Heart left ventricle (tissue), 16 donors: Measurements from ENCODE around the gene PTPN11. TPM values are rescaled to one million over a fixed set of nuclear protein-coding genes. Genes with fewer than 3 reads are reported as not detected.
A peak's percentile ranks its signal among the peaks of the same experiment; 100 is the strongest.
"Not testable (repeated sequence)": the region's sequence is repeated elsewhere in the genome, so short reads cannot be mapped to it uniquely, and the experiment has no call there.

Experiments used
- ATAC-seq, 4 donors: fragments of 200-7000 bp; cut with Tn5 transposase; one replicate each; pipeline ENCODE4 v1.9.1; 2020 to 2022; ENCODE audit warnings: moderate library complexity in 4 of 4, mild to moderate bottlenecking in 3 of 4, moderate number of reproducible peaks in 1 of 4
- DNase-seq, 5 donors: peaks; one replicate each; pipeline ENCODE4 v3.0.0-alpha.2; 2020
- H3K27ac ChIP-seq, 12 donors: fragments of 200-600 bp; sonication (generic) in 4 of 12; one replicate each; pipeline versions ENCODE4 v1.5.0 to v1.8.0; 2016 to 2022; ENCODE audit warnings: mild to moderate bottlenecking in 2 of 12
- H3K27me3 ChIP-seq, 9 donors: fragments of 200-600 bp; sonication (generic) in 2 of 9; one replicate each; pipeline versions ENCODE4 v1.5.1 to v1.8.0; 2016 to 2022; ENCODE audit warnings: mild to moderate bottlenecking in 3 of 9
- H3K36me3 ChIP-seq, 9 donors: fragments of 200-600 bp; sonication (generic) in 2 of 9; one replicate each; pipeline versions ENCODE4 v1.5.0 to v1.8.0; 2018 to 2022; ENCODE audit warnings: mild to moderate bottlenecking in 2 of 9
- H3K4me1 ChIP-seq, 12 donors: fragments of 200-600 bp; sonication (generic) in 4 of 12; one replicate each; pipeline versions ENCODE4 v1.5.0 to v1.8.0; 2016 to 2022; ENCODE audit warnings: mild to moderate bottlenecking in 3 of 12
- H3K4me3 ChIP-seq, 12 donors: fragments of 200-600 bp; sonication (generic) in 4 of 12; one replicate each; pipeline versions ENCODE4 v1.5.0 to v1.8.0; 2017 to 2022; ENCODE audit warnings: mild to moderate bottlenecking in 9 of 12, moderate library complexity in 4 of 12
- H3K9me3 ChIP-seq, 12 donors: fragments of 200-600 bp; sonication (generic) in 4 of 12; one replicate each; pipeline versions ENCODE4 v1.5.0 to v1.8.0; 2016 to 2022; ENCODE audit warnings: mild to moderate bottlenecking in 1 of 12
- POLR2A ChIP-seq, 2 donors: fragments of 450-650 bp; IDR thresholded peaks; one replicate each; pipeline ENCODE4 v1.6.1; 2017; ENCODE audit warnings: antibody characterized with exemption in 2 of 2, mild to moderate bottlenecking in 2 of 2, moderate library complexity in 2 of 2
- WGBS, 4 donors: extraction: QIAGEN DNeasy Blood & Tissue Kit in 2 of 4; methylation state at CpG; one replicate each; pipeline versions ENCODE4 v1.1.5 to v1.1.7; 2013 to 2018; 5-methylcytosine and 5-hydroxymethylcytosine counted together
- intact Hi-C, 10 donors: fragments of 100-400 bp; cut with DNase I; formaldehyde crosslinking; loops; one replicate each; pipeline versions ENCODE4 v1.11.1 to v1.14.2; 2022
- polyA plus RNA-seq, 2 donors: library from polyadenylated mRNA; stranded (reverse); fragments of 200-250 nt; gene quantifications; one replicate each; pipeline ENCODE4 v1.2.3, GENCODE V29; 2013
- total RNA-seq, 9 donors: library from RNA; depleted of rRNA in 2 of 9; stranded (reverse); fragments of >200 nt in 2 of 9; fragmentation: NEBNext Ultra II Directional in 3 of 9; extraction: Animal tissue kit (Norgen Biotek cat#: 25700) in 3 of 9; gene quantifications; one replicate each; pipeline versions ENCODE4 v1.1.0 to v1.2.4, GENCODE V29; 2016 to 2023
- TF ChIP-seq, protein P1 (sequence below), 12 donors: fragments of 200-600 bp; sonication (generic) in 4 of 12; IDR thresholded peaks; one replicate each; pipeline versions ENCODE4 v1.5.0 to v1.8.0; 2018 to 2022; ENCODE audit warnings: antibody characterized with exemption in 12 of 12, mild to moderate bottlenecking in 5 of 12
- donor health status: ischemic (EF 13 %, LVEDD 7.1; RV severe dilation, severe dysfunction).
- donor health status: healthy with polysubstance abuse.
- donor health status: DM: no; HTN: yes; CAD: no.
- donor health status: DM: no; HTN: no; CAD: no.
- donor health status: ischemic (EF 25% LVEDD 6.9; RV normal size, moderate dysfunction).
- donor health status: ischemic (EF 25% LVEDD 5.7; RV mildly dilated, moderate dysfunction).
- donor health status: healthy.
- donor health status: DM: yes; HTN: yes; CAD: no.
- donor health status: ischemic (EF 35%, LVEDD 5.7; RV mildly dilated, moderate dysfunction).
- donor health status: nonischemic (EF 11% LVEDD 7.7; RV severe dilation, severe dysfunction).
- donor health status: DM: yes; HTN: yes; CAD: no.
- donor health status: PGD.
- donor health status: ischemic (EF 29% LVEDD 5.4; RV normal size, mild dysfunction).
- donor health status: nonischemic (EF 23%, LVEDD 6.1; RV moderate dilation, normal function).

PTPN11 gene
- total and polyA plus RNA-seq, 11 donors = 35.9 to 197 (median 130) TPM

DNA sequence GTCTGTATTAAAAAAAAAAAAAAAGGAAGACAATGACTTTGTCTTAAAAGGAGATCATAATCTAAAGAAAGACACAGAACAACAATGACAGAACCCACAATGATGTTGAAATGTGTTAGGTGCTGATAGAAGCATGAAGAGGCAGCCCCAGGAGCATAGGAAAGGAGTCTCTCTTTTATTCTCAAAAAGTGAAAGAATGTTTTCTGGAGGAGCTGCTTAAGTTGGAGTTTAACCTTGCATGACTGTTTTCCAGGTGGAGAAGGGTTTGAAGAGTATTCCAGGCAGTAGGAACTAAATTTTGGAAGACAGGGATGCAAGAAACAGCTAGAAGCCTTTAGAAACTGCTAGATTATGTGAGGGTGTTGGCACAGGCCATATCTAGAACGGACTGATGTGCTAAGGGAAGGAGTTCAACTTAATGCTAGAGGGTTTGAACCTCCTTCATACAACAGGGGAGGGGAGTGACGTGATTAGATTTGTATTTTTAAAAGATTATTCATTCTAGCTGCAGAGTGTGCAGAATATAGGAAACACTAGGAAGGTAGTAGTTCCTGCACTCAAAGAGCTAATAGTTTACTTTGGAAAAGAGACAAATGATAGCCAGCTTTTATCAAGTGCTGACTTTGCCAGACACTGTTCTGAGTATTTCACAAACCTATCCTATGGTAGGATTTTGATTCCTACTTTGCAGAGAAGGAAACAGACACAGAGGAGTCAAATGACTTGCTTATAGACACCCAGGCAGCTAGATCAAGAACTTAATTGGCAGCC is 4.7 kb upstream of the PTPN11 start:
- Histone ChIP-seq H3K9me3 (no peaks in the 10 kb centered on the region), H3K4me3 (no peak overlapping the region), H3K27me3 (no peaks in the 10 kb centered on the region), H3K4me1 (peaks cover 0 to 9% (median 7%) of the 10 kb centered on the region in 12 donors), H3K36me3 (no peaks in the 10 kb centered on the region), H3K27ac (no peak overlapping the region)
- ATAC-seq (no peak), DNase-seq (no peak)
- WGBS, 4 donors = 30 to 52% (median 43%) methylated on average over 2 of the region's 2 CpGs
- intact Hi-C loops = no loop called here
- TF ChIP-seq POLR2A (IDR thresholded peaks at IDR 0.05) = no peak
- TF ChIP-seq, protein P1, sequence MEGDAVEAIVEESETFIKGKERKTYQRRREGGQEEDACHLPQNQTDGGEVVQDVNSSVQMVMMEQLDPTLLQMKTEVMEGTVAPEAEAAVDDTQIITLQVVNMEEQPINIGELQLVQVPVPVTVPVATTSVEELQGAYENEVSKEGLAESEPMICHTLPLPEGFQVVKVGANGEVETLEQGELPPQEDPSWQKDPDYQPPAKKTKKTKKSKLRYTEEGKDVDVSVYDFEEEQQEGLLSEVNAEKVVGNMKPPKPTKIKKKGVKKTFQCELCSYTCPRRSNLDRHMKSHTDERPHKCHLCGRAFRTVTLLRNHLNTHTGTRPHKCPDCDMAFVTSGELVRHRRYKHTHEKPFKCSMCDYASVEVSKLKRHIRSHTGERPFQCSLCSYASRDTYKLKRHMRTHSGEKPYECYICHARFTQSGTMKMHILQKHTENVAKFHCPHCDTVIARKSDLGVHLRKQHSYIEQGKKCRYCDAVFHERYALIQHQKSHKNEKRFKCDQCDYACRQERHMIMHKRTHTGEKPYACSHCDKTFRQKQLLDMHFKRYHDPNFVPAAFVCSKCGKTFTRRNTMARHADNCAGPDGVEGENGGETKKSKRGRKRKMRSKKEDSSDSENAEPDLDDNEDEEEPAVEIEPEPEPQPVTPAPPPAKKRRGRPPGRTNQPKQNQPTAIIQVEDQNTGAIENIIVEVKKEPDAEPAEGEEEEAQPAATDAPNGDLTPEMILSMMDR (IDR thresholded peaks at IDR 0.05) = no peak

DNA sequence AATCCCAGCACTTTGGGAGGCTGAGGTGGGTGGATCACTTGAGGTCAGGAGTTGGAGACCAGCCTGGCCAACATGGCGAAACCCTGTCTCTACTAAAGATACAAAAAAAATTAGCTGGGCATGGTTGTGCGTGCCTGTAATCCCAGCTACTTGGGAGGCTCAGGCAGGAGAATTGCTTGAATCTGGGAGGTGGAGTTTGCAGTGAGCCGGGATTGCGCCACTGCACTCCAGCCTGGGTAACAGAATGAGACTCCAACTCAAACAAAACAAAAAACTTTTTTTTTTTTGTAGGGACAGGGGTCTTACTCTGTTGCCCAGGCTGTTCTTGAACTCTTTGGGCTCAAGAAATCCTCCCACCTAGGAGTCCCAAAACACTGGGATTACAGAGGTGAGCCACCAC is 3.3 kb upstream of the PTPN11 start:
- H3K36me3 ChIP-seq, H3K27ac ChIP-seq, H3K27me3 ChIP-seq, intact Hi-C loops, H3K9me3 ChIP-seq, DNase-seq, ATAC-seq, H3K4me3 ChIP-seq: not testable (repeated sequence)
- H3K4me1 ChIP-seq = peaks cover 0 to 21% (median 16%) of the 10 kb centered on the region in 12 donors
- 87 to 93% (median 89%) methylated on average over 4 of the region's 4 CpGs for WGBS, 4 donors

DNA sequence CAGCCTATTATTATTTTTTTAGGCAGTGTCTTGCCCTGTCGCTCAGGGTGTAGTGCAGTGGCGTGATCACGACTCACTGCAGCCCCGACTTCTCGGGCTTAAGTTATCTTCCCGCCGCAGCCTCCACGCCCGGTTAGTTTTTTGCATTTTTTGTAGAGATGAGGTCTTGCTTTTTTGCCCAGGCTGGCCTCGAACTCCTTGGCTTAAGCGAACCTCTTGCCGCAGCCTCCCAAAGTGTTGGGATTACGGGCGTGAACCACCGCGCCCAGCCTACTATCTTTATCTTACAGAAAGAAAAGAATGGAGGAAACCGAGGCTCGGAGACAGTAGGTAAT is 507 bp upstream of the PTPN11 start:
- peaks cover 3 to 47% (median 38%) of the 10 kb centered on the region in 12 donors for H3K4me1 ChIP-seq
- H3K36me3 ChIP-seq = peaks cover 0 to 3% (median 0%) of the 10 kb centered on the region in 9 donors
- DNase-seq (no peak), ATAC-seq (no peak)
- peak overlapping the region in 11 of 12 donors; percentile 95 to 100 (median 98) for H3K27ac ChIP-seq
- H3K4me3 ChIP-seq = peak overlapping the region; percentile 77 to 100 (median 93)
- no peaks in the 10 kb centered on the region for H3K27me3 ChIP-seq
- H3K9me3 ChIP-seq = no peaks in the 10 kb centered on the region
- WGBS, 4 donors = 1 to 2% (median 2%) methylated on average over 18 of the region's 18 CpGs
- no peak for TF ChIP-seq POLR2A (IDR thresholded peaks at IDR 0.05)
- TF ChIP-seq, protein P1 (IDR thresholded peaks at IDR 0.05) = no peak
- intact Hi-C loops = no loop called here

DNA sequence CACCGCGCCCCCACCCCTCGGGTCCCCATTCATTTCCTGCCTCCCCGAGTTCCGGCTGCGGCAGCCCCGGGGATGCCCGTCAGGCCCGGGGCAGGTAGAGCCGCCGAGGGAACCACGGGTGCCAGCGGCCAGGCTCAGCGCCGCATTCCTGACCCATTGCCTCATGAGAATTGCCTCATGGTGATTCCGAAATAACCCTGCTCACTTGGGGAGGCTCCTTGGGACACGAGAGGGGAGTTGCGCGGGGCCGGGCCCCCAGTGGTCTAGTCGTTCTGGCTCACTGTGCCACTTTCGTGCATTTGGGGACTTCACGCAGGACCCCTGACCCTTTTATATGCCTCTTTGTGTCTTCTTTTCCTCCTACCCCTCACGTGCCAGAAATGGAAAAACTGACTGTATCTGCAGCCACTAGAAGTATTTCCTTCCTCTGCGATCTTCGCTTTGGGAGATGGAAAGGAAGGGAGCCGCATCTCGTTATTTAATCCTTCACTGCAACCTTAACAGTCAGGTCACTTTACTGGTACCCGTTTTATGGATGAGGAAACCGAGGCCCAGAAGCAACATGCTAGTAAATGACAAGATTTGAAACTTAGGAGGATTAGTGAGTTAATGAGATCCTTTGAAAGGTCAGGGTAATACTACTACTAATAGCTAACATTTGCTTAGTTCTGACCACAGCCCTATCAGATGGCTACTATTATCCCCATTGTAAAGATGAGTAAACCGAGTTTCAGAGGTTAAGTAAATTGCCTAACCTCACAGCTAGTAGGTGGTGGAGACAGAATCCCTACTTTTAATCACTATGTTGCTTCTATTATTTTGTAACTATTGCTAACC is 768 bp downstream of the PTPN11 start:
- Histone ChIP-seq H3K4me3 (peak overlapping the region; percentile 77 to 100 (median 93)), H3K27ac (peak overlapping the region; percentile 88 to 100 (median 98)), H3K36me3 (peaks cover 0 to 3% (median 0%) of the 10 kb centered on the region in 9 donors), H3K9me3 (no peaks in the 10 kb centered on the region), H3K4me1 (peaks cover 3 to 60% (median 46%) of the 10 kb centered on the region in 12 donors), H3K27me3 (no peaks in the 10 kb centered on the region)
- 4 to 7% (median 6%) methylated on average over 18 to 31 of the region's 31 CpGs for WGBS, 4 donors
- intact Hi-C loops = no loop called here
- DNase-seq (peak; percentile 67 to 81 (median 75)), ATAC-seq (peak; percentile 55 to 86 (median 83))
- TF ChIP-seq, protein P1 (IDR thresholded peaks at IDR 0.05) = peak in 2 of 12 donors; percentile 5 to 6
- no peak for TF ChIP-seq POLR2A (IDR thresholded peaks at IDR 0.05)
